Aorta (tissue), 5 donors: ENCODE results near the gene FUT6. TPM values are rescaled to one million over a fixed set of nuclear protein-coding genes. Genes with fewer than 3 reads are reported as not detected.
"Not testable (repeated sequence)": the region's sequence is repeated elsewhere in the genome, so short reads cannot be mapped to it uniquely, and the experiment has no call there.

Experiments used
- ATAC-seq: fragments of 200-7000 bp; cut with Tn5 transposase; one replicate; pipeline ENCODE4 v1.9.1; 2022; ENCODE audit warnings: moderate library complexity; ENCODE audit not compliant: low FRiP score
- DNase-seq, 2 donors: peaks; one replicate each; pipeline ENCODE4 v3.0.0-alpha.2; 2020
- H3K27ac ChIP-seq, 2 donors: one replicate each; pipeline ENCODE4 v1.5.1; 2013; ENCODE audit warnings: low read length in 2 of 2, mild to moderate bottlenecking in 2 of 2, moderate library complexity in 2 of 2, control low read depth in 1 of 2, inconsistent platforms in 1 of 2, low read depth in 1 of 2
- H3K27me3 ChIP-seq, 2 donors: one replicate each; pipeline ENCODE4 v1.6.1; 2013; ENCODE audit warnings: control low read depth in 1 of 2, low read length in 1 of 2, mild to moderate bottlenecking in 1 of 2, moderate library complexity in 1 of 2; ENCODE audit not compliant: insufficient read depth in 2 of 2, control insufficient read depth in 1 of 2
- H3K36me3 ChIP-seq, 2 donors: one replicate each; pipeline ENCODE4 v1.6.1; 2013; ENCODE audit warnings: control low read depth in 1 of 2, low read length in 1 of 2, mild to moderate bottlenecking in 1 of 2; ENCODE audit not compliant: insufficient read depth in 2 of 2, control insufficient read depth in 1 of 2
- H3K4me1 ChIP-seq, 2 donors: one replicate each; pipeline ENCODE4 v1.6.1; 2013; ENCODE audit warnings: low read length in 2 of 2, control low read depth in 1 of 2, mild to moderate bottlenecking in 1 of 2, moderate library complexity in 1 of 2; ENCODE audit not compliant: insufficient read depth in 2 of 2, control insufficient read depth in 1 of 2
- H3K4me3 ChIP-seq, 2 donors: one replicate each; pipeline ENCODE4 v1.5.1; 2013; ENCODE audit warnings: low read length in 2 of 2, control low read depth in 1 of 2, mild to moderate bottlenecking in 1 of 2
- H3K9me3 ChIP-seq: one replicate; pipeline ENCODE4 v1.6.1; 2013; ENCODE audit warnings: mild to moderate bottlenecking, low read length; ENCODE audit not compliant: control insufficient read depth
- WGBS, 2 donors: extraction: QIAGEN DNeasy Blood & Tissue Kit; methylation state at CpG; one replicate each; pipeline ENCODE4 v1.1.7; 2013; 5-methylcytosine and 5-hydroxymethylcytosine counted together
- intact Hi-C, 2 donors: fragments of 100-400 bp; cut with DNase I; formaldehyde crosslinking; loops; one replicate each; pipeline versions ENCODE4 v1.14.2 to v1.15.0; 2022
- polyA plus RNA-seq, 2 donors: library from polyadenylated mRNA; stranded (reverse); fragments of 200-250 nt; gene quantifications; one replicate each; pipeline ENCODE4 v1.2.3, GENCODE V29; 2013
- total RNA-seq, 2 donors: library from RNA; stranded (reverse); fragmentation: NEBNext Ultra II Directional; extraction: Animal tissue kit (Norgen Biotek cat#: 25700); gene quantifications; one replicate each; pipeline ENCODE4 v1.2.1, GENCODE V29; 2021
- donor health status: healthy with polysubstance abuse.
- donor health status: Bipolar disorder and iron deficiency.
- donor health status: DM: no; HTN: no; CAD: no.
- donor health status: DM: no; HTN: no; CAD: no.
- donor health status: DM: yes; HTN: yes; CAD: no.

Gene FUT6
- total and polyA plus RNA-seq, 4 donors: 0.05 to 3.9 TPM; not detected in 2

- no peak for DNase-seq
- Histone ChIP-seq H3K4me3 (no peak overlapping the region), H3K9me3 (no peaks in the 10 kb centered on the region), H3K4me1 (no peaks in the 10 kb centered on the region), H3K36me3 (no peaks in the 10 kb centered on the region), H3K27me3 (no peaks in the 10 kb centered on the region), H3K27ac (no peak overlapping the region)
- intact Hi-C loops: no loop called here
- 81 to 84% methylated on average over 9 of the region's 9 CpGs for WGBS, 2 donors
- ATAC-seq: no peak
These were observed 24.7 kb upstream of the FUT6 start for GRCh38 chr19:5864013-5864720.

GRCh38 chr19:5863030-5863665 lies 23.6 kb upstream of the FUT6 start:
- H3K4me3 ChIP-seq: no peak overlapping the region
- H3K4me1 ChIP-seq: no peaks in the 10 kb centered on the region
- no peaks in the 10 kb centered on the region for H3K27me3 ChIP-seq
- DNase-seq (no peak), ATAC-seq (no peak)
- WGBS, 2 donors: 59 to 62% methylated on average over 10 to 11 of the region's 11 CpGs
- H3K9me3 ChIP-seq: no peaks in the 10 kb centered on the region
- intact Hi-C loops: no loop called here
- no peaks in the 10 kb centered on the region for H3K36me3 ChIP-seq
- H3K27ac ChIP-seq: no peak overlapping the region

- Histone ChIP-seq H3K27me3 (no peaks in the 10 kb centered on the region), H3K9me3 (no peaks in the 10 kb centered on the region), H3K4me3 (no peak overlapping the region), H3K27ac (no peak overlapping the region), H3K4me1 (no peaks in the 10 kb centered on the region), H3K36me3 (no peaks in the 10 kb centered on the region)
- intact Hi-C loops: no loop called here
- DNase-seq (no peak), ATAC-seq (no peak)
- WGBS, 2 donors: 87% methylated on average over 18 of the region's 18 CpGs
These were observed 17.9 kb upstream of the FUT6 start for GRCh38 chr19:5857203-5858081.

- H3K36me3 ChIP-seq, ATAC-seq, H3K4me1 ChIP-seq, H3K27ac ChIP-seq, H3K27me3 ChIP-seq, H3K9me3 ChIP-seq, DNase-seq, intact Hi-C loops, H3K4me3 ChIP-seq: not testable (repeated sequence)
- WGBS, 2 donors: 78 to 86% methylated on average over 9 of the region's 9 CpGs
These were observed 15.6 kb upstream of the FUT6 start for GRCh38 chr19:5855151-5855550.

- H3K27ac ChIP-seq, H3K36me3 ChIP-seq, H3K27me3 ChIP-seq, ATAC-seq, H3K4me1 ChIP-seq, H3K9me3 ChIP-seq, intact Hi-C loops, H3K4me3 ChIP-seq, DNase-seq: not testable (repeated sequence)
- WGBS, 2 donors: 74 to 84% methylated on average over 10 of the region's 10 CpGs
These were observed 14.6 kb upstream of the FUT6 start for GRCh38 chr19:5854121-5854520.

- Histone ChIP-seq H3K4me1 (no peaks in the 10 kb centered on the region), H3K36me3 (no peaks in the 10 kb centered on the region), H3K9me3 (no peaks in the 10 kb centered on the region), H3K4me3 (no peak within 1 kb of the TSS), H3K27me3 (no peaks in the 10 kb centered on the region), H3K27ac (no peak within 1 kb of the TSS)
- no peak for DNase-seq
- intact Hi-C loops: no loop called here
- 88% methylated on average over 10 of the region's 10 CpGs for WGBS, 2 donors
- no peak for ATAC-seq
These were observed 11.8 kb upstream of the FUT6 start, which contains the start of gene FUT3 for GRCh38 chr19:5851302-5851701. Gene FUT3, minus strand, starts transcription at chr19:5851449.

GRCh38 chr19:5850743-5851293 lies 11.3 kb upstream of the FUT6 start:
- intact Hi-C loops: no loop called here
- Histone ChIP-seq H3K4me1 (no peaks in the 10 kb centered on the region), H3K36me3 (no peaks in the 10 kb centered on the region), H3K27ac (no peak overlapping the region), H3K9me3 (no peaks in the 10 kb centered on the region), H3K27me3 (no peaks in the 10 kb centered on the region), H3K4me3 (no peak overlapping the region)
- ATAC-seq (peak; percentile 41), DNase-seq (peak in 1 of 2 donors; percentile 60)
- WGBS, 2 donors: 5 to 6% methylated on average over 5 of the region's 5 CpGs

- Histone ChIP-seq H3K27ac (no peak overlapping the region), H3K4me1 (no peaks in the 10 kb centered on the region), H3K4me3 (no peak overlapping the region), H3K9me3 (no peaks in the 10 kb centered on the region), H3K27me3 (no peaks in the 10 kb centered on the region), H3K36me3 (no peaks in the 10 kb centered on the region)
- intact Hi-C loops: no loop called here
- DNase-seq (no peak), ATAC-seq (no peak)
- WGBS, 2 donors: 88 to 90% methylated on average over 6 of the region's 6 CpGs
These were observed 10.7 kb upstream of the FUT6 start for GRCh38 chr19:5850189-5850588.
